Measurements from ENCODE around the gene INHBE.

The INHBE gene

DNA sequence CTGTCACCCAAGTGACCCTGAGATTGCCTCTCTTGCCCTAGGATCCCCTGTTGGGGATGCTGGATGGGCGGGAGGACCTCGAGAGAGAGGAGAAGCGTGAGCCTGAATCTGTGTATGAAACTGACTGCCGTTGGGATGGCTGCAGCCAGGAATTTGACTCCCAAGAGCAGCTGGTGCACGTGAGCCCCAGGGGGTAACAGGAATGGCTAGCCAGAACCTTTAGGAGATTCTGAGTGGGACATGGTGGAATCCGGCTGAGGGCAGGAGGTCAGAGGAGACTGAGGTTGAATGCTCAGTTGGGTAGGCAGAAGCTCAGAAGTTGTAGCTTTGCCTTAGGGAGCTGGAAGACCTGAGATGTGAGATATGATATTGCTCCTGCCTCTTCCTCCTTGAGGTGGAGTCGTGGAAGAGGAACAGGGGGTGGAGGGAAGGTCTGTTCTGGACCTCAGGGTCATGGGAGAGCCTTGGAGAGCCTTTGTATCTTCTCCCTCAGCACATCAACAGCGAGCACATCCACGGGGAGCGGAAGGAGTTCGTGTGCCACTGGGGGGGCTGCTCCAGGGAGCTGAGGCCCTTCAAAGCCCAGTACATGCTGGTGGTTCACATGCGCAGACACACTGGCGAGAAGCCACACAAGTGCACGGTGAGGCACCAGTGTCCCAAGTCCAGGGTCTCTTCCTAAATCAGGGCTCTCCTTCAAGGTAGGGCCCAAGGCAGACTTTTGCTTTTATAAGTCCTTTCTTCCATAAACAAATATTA, 10.8 kb downstream of the INHBE start:
- no peak for DNase-seq (ENCODE audit: low read depth)
- no peak for TF ChIP-seq CTCF (IDR thresholded peaks at IDR 0.05; ENCODE audit: control insufficient read depth, insufficient read depth, low read depth, low read length, missing control alignments)
- no peak overlapping the region for H3K4me3 ChIP-seq (ENCODE audit: control insufficient read depth, low read depth, low read length)

DNA sequence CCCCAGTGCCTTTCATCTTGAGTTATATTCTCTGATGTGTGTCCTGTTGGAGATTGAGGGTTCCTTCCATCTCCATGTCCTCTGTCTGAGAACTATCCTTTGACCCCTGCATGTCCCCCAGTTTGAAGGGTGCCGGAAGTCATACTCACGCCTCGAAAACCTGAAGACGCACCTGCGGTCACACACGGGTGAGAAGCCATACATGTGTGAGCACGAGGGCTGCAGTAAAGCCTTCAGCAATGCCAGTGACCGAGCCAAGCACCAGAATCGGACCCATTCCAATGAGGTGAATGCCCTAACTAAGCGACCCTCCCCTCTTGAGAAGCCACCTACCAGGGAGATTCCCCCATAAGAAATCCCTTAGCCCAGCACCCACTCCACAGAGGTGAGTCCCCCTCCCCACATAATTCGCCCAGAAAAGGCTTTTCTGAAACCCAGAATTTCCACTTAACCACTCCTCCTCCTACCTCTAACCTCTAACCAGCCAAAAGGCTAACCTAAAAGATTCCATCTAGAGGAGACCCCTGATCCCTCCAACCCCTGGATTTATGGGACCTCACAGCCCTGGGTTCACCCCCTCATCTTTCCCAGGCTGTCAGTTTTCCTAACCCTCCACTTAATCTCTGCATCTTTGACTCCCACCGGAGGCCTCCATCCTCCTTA, 12.2 kb downstream of the INHBE start:
- H3K4me3 ChIP-seq (ENCODE audit: control insufficient read depth, low read depth, low read length), result no peak overlapping the region
- DNase-seq (ENCODE audit: low read depth), result no peak
- TF ChIP-seq CTCF (IDR thresholded peaks at IDR 0.05; ENCODE audit: control insufficient read depth, insufficient read depth, low read depth, low read length, missing control alignments), result no peak

DNA sequence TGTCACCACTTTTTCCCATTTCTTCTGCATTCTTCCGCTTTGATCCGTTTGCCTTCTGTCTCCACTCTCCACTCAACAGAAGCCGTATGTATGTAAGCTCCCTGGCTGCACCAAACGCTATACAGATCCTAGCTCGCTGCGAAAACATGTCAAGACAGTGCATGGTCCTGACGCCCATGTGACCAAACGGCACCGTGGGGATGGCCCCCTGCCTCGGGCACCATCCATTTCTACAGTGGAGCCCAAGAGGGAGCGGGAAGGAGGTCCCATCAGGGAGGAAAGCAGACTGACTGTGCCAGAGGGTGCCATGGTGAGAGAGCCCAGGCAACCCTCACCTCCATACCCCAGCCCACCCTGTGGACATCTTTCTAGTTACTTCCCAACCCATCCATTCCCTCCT, 12.8 kb downstream of the INHBE start:
- TF ChIP-seq CTCF (IDR thresholded peaks at IDR 0.05; ENCODE audit: control insufficient read depth, insufficient read depth, low read depth, low read length, missing control alignments), result no peak
- H3K4me3 ChIP-seq (ENCODE audit: control insufficient read depth, low read depth, low read length), result no peak overlapping the region
- no peak for DNase-seq (ENCODE audit: low read depth)

GRCh38 chr12:57469296-57470164, 14.4 kb downstream of the INHBE start:
- H3K4me3 ChIP-seq (ENCODE audit: control insufficient read depth, low read depth, low read length), result no peak overlapping the region
- no peak for TF ChIP-seq CTCF (IDR thresholded peaks at IDR 0.05; ENCODE audit: control insufficient read depth, insufficient read depth, low read depth, low read length, missing control alignments)
- DNase-seq (ENCODE audit: low read depth), result no peak

- TF ChIP-seq CTCF (IDR thresholded peaks at IDR 0.05; ENCODE audit: control insufficient read depth, insufficient read depth, low read depth, low read length, missing control alignments), result no peak
- DNase-seq (ENCODE audit: low read depth), result no peak
- no peak overlapping the region for H3K4me3 ChIP-seq (ENCODE audit: control insufficient read depth, low read depth, low read length)
Observed at GRCh38 chr12:57470286-57470969, 15.3 kb downstream of the INHBE start.
